Activated T-cell treated with anti-CD3 and anti-CD28 coated beads for 1 hour (primary cell): ENCODE measurements around the gene ERBB4.
"Not testable (repeated sequence)": the region's sequence is repeated elsewhere in the genome, so short reads cannot be mapped to it uniquely, and the experiment has no call there.

Experiments
- DNase-seq: peaks from one replicate; pipeline ENCODE4 v3.0.0-alpha.2; 2020; ENCODE audit warnings: low read depth

ERBB4 gene

DNA sequence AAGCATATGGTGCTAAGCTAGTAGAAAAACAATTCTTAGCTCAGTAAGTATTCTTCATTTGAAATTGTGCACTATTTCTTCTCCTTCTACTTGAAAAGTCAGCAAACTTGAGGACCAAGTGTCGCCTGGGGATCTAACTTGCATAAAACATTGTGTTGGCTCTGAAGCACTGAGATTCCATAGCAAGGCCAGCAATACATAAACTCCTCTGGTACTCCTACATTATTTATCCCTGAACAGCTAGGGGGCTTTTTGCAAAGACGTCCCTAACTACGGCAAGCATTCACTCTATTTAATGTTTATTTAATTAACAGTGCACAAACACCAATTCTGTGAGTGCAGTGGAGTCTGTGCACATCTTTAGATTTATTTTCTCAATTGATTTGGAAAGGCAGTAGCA is 392.2 kb downstream of the ERBB4 start:
- no peak for DNase-seq

DNA sequence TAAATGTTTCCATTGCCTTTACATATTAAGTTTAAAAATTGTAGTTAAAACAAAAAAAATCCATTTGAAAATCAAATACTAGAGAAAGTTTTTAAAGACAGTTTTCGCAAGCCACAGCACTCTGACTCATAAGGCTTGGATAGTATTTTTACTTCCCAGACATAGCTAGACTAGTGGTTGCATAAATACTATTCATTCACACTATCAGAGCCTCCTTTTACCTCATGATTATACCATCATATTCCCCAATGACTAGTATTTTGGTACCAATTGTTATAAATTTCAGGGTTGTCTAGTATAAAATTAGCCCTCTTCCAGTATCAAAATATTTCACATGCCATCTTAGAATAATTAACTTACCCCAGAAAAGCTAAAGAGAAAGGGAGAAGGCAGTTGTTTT is 393.5 kb downstream of the ERBB4 start:
- DNase-seq: no peak

DNA sequence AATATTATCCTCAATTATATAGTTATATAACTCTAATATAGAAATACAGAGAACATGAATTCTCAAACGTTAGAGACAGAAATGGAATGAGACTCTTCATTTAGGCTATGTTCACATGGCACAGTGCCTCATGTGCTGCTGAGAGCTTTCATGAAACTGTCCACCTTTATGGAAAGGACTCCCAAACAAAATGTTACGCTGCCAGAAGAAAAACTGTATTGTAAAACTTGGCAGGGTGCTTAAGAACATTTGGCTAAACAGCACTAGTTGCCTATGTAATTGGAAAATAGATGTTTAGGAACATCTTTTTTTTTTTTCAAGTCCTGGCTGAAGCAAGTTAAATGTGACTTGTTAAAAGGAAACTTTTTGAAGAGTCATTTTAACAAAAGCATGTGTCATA is 396.0 kb downstream of the ERBB4 start:
- DNase-seq: no peak

DNA sequence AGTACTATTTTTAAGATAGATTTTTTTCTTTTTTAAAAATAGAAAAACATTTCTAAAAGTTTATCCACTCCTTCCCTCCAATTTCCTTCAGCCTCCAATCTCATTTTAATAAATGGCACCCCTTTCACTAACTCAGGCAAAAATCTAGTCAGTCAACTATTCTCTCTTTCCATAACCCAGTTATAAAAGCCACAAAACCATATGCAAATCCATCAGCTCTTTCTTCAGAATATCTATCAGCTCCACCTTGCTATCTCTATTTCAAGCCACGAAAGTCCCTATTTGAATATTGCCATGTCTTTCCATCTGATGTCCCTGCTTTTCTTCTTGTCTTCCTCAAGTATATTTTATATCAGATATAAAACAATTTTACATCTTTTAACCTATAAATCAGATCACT is 397.1 kb downstream of the ERBB4 start:
- no peak for DNase-seq

DNA sequence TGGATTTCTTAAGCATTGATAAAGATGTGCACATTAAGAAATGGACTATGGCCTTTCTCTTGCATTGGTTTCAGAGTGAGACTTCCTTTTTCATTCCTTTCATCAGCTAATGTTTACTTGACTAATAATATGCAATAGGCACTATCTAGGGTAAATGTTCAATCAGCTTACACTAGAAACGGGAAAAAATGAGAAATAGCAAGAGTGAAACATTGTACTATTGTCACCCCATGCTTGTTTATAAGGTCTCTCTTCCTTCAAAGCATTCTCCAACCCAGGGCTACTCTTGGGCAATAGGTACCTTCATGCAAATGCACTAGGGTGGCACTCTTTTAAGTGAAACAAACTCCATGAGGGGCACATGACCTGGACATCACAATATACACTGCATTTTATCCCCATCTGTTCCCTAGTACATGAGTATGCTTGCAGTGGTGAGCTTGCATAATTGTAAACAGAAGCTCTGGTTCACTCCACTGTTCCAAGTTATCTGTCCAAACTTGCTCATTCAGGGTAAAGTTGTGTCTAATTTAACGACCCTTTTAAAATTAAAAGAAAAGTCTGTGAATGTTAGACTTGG is 402.3 kb downstream of the ERBB4 start:
- DNase-seq: no peak

- no peak for DNase-seq
Observed at GRCh38 chr2:212135739-212136138, 402.9 kb downstream of the ERBB4 start.

- DNase-seq: no peak
Observed at GRCh38 chr2:212133337-212133736, 405.3 kb downstream of the ERBB4 start.

- no peak for DNase-seq
Observed at GRCh38 chr2:212124598-212124997, 414.0 kb downstream of the ERBB4 start.

DNA sequence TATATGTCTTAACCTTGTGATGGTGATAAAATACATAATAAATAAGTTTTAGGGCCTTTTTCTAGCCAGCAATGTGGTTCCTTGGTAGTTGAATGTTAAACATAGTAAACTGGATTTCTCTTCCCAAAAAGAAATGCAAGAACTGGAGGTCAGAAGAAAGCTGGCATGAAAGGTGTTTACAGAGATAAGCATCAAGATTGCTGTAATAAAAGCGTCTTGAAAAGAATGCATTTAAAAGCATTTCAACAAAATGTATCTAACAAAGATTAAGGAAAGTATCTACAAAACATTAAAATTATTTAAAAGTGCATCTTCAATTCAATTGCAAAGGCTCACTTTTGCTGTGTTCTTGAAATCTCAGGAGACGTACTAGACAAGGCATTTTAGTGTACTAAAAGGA is 419.0 kb downstream of the ERBB4 start:
- no peak for DNase-seq

DNA sequence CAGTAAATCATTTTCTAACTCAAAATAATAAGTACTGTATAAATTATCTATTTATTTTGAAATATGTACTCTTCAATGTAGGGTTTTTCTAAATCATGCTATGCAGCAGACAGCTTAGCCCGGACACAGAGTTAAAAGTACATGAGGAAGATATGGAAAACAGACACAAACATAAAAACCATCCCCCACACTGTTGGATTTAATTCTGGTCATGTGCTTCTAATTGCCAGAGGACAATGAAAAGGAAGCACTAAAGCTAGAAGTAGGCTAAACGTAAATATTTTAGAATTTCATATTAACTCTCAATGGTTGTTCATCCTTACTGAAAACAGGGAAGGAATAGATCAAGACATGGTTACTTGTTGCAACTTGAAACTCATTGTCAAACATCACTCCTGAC is 420.7 kb downstream of the ERBB4 start:
- no peak for DNase-seq

GRCh38 chr2:212114489-212114888 is 424.1 kb downstream of the ERBB4 start:
- no peak for DNase-seq

GRCh38 chr2:212112401-212112800 is 426.2 kb downstream of the ERBB4 start:
- DNase-seq: no peak

DNA sequence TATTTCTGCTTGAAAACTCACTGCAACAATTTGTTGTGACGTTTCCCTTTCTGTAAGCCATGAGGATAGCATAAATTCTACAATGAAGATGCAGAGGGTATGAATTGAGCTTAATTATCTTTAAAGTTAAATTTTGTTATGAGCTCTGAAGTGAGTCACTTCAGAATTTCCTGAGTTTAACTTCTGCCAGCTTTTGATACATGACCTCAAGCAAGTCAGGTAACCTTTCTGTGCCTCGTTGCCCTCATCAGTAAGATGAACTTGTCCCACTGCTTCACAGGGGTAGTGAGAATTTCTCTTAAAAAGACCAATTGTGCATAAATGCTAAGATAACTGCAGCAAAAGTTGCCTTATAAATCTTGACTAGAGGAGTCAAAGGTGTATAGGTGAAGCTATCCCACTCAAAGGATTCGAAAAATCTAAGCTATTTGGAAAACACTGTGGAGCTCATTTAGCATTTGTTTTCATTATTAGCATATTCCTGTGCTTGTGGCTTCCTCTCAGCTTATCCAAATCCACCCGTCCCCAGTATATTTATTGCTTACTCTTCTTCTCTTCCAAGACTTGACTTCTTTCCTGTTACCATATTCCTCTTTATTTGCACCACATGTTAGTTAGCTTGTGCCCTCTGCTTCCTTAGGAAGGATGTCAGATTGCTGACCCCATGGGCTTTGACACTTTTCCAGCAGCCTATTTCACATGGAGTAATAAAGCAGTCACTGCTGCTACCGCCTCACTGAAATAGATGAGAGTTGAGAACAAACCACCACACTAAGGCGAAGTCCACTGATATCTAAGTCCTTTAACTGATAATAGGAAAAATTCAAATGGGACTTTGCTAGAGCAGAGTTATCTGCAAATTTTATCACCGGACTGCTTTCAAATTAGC is 428.6 kb downstream of the ERBB4 start:
- DNase-seq: no peak

- no peak for DNase-seq
Observed at GRCh38 chr2:212109217-212109616, 429.4 kb downstream of the ERBB4 start.

- DNase-seq: no peak
Observed at GRCh38 chr2:212107989-212108388, 430.6 kb downstream of the ERBB4 start.

DNA sequence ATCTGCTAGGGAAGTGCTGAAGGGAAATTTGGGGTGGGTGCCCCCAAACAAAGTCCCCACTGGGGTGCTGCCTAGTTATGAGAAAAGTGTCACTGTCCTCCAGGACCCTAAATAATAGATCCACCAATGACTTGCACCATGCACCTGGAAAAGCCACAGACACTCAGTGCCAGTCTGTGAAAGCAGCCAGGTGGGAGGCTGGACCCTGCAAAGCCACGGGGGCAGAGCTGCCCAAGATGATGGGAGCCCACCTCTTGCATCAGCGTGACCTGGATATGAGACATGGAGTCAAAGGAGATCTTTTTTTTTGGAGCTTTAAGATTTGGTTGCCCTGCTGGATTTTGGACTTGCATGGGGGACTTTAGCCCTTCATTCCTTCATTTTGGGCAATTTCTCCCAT is 431.6 kb downstream of the ERBB4 start:
- DNase-seq: no peak

DNA sequence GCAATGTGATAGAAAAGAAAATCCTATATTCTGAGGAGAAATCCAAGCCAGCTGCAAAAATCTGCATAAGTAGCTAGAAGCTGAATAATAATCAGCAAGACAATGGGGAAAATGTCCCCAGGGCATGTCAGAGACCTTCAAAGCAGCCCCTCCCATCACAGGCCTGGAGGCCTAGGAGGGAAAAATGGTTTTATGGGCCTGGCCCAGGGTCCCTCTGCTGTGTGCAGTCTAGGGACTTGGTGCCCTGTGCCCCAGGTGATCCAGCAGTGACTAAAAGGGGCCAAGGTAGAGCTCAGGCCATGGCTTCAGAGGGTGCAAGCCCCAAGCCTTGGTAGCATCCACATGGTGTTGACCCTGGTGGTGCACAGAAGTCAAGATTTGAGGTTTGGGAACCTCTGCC is 432.1 kb downstream of the ERBB4 start:
- not testable (repeated sequence) for DNase-seq

DNA sequence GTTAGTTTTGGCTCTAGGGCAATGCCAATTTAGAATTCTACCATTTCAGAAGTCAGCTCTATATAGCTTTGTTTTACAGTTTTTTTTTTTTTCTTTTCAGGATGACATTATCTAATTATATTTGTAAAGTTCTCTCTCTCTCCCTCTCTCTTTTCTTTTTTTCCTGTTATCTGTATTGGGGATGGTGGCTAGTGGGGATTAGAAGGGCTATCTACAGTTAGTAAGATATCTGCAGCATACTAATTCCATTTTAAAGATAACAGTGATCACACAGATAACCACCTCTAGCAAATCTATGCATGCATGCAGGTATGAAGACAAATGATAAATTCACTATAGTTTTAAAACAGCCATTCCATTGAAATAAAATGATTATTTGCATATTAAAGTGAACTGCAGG is 438.9 kb downstream of the ERBB4 start:
- no peak for DNase-seq

DNA sequence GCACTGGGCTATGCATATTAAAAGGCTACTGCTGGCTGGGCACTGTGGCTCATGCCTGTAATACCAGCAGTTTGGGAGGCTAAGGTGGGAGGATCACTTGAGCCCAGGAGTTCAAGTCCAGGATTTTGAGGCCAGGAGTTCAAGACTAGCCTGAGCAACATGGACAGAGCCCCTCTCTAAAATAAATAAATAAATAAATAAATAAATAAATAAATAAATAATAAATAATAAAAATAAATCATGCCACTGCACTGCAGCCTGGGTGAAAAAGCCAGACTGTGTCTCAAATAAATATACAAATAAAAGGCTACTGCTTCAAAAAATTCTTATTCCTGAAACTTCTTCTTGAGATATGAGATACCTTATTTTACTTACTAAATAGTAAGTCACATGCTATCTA is 439.6 kb downstream of the ERBB4 start:
- no peak for DNase-seq

DNA sequence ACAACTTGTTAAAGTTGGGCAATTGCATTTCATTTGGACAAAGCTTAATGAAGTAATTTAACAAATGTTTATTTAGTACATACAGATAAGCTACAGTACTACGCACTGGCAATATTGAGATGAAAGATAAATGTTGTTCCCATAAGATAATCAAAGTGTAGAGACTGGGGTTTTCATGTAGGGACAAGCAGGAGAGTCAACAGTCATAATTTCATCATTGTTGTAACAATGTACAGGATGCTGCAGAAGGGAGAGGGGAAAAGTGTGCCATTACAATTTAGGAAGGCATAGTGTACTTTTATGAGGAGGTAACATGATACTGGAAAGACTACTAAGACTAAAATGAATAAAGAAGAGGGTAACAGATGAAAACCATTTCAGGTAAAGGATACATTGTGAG is 441.6 kb downstream of the ERBB4 start:
- DNase-seq: no peak

DNA sequence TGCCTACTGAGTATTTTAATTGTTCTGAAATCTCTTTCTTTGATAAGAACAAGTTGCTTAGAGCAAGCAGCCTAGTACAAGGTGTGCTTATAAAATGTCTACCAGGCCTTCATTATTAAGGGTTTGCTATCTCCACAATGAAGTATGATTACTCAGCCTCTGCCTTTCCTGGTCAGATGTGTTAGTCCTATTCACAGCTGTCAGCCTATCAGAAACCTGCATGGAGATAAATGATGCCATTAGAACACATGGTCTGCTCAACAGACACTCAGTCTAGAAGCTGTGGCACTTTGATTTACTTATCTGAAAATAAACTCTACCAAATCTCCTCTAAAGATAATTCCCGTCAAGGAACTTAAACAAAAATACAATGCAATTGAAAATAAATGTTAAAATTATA is 448.7 kb downstream of the ERBB4 start:
- DNase-seq: no peak

DNA sequence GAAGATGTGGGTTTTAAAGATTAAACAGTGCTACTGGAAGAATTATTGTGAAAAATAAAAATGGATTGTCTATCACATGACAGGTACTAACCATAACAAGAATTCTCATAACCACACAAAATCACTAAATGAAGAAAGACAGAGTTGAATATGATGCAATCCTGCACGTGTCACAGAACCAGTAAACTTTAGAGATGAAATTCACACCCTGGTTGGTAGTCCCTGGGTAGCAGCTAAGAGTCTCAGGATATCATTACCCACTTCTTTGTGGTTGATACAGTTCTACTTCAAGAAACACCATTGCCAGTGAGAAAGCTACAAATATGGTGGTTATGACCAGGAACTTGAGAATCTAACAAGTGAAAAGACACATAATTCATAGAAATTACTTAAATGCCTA is 450.2 kb downstream of the ERBB4 start:
- no peak for DNase-seq

GRCh38 chr2:212083492-212083891 is 455.1 kb downstream of the ERBB4 start:
- no peak for DNase-seq

DNA sequence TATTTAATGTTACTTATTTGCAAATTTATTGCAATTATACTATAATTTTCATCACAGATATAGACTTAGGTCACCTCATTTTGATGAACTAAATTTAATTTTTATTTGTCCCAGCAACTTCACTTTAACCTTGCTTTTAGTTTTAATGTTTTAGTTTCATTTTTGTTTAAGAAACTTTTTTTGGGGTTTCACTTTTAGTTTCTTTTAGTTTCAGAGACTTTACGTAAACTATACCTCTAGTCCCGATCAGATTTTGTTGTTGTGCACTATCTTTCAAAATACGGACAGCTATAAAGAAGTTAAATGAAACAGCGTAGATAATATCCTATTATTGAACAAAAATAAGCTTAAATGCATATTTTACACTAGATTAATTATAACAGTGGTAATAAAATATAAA is 460.5 kb downstream of the ERBB4 start:
- no peak for DNase-seq
